Neural cell (in vitro differentiated cells): ENCODE measurements around the gene MAGI2. TPM values are rescaled to one million over a fixed set of nuclear protein-coding genes. Genes with fewer than 3 reads are reported as not detected.

ENCODE experiments used
- H2AFZ ChIP-seq: fragments of 200-600, 300-800 bp; sonication (generic), shearing (Covaris generic); 2 replicates; pipeline ENCODE4 v1.6.0; 2014; ENCODE audit warnings: low read depth, mild to moderate bottlenecking, antibody characterized with exemption, low read length, moderate library complexity
- H3F3A ChIP-seq: fragments of 200-600 bp; shearing (Covaris generic); 2 replicates; pipeline ENCODE4 v1.6.1; 2016; ENCODE audit warnings: mild to moderate bottlenecking, moderate library complexity, mixed read lengths, antibody characterized with exemption, low read length; ENCODE audit not compliant: insufficient read depth, poor library complexity, severe bottlenecking
- H3K27ac ChIP-seq: fragments of 200-600, 300-800 bp; sonication (generic), shearing (Covaris generic); 2 replicates; pipeline ENCODE4 v1.5.1; 2014; ENCODE audit warnings: mild to moderate bottlenecking, low read length, moderate library complexity
- H3K27me3 ChIP-seq: fragments of 300-800, 200-600 bp; sonication (generic), shearing (Covaris generic); 2 replicates; pipeline ENCODE4 v1.6.0; 2014; ENCODE audit warnings: mild to moderate bottlenecking, low read depth, low read length, moderate library complexity; ENCODE audit not compliant: insufficient read depth
- H3K36me3 ChIP-seq: fragments of 300-800, 200-600 bp; sonication (generic), shearing (Covaris generic); 2 replicates; pipeline ENCODE4 v1.5.1; 2014; ENCODE audit warnings: mild to moderate bottlenecking, antibody characterized with exemption, low read length, moderate library complexity; ENCODE audit not compliant: insufficient read depth
- H3K4me2 ChIP-seq: fragments of 300-800, 200-600 bp; sonication (generic), shearing (Covaris generic); 2 replicates; pipeline ENCODE4 v1.6.0; 2014; ENCODE audit warnings: mild to moderate bottlenecking, low read length
- H3K4me3 ChIP-seq: fragments of 300-800, 200-600 bp; sonication (generic), shearing (Covaris generic); 2 replicates; pipeline ENCODE4 v1.5.1; 2014; ENCODE audit warnings: mild to moderate bottlenecking, low read length, moderate library complexity
- H3K79me2 ChIP-seq: fragments of 200-600 bp; shearing (Covaris generic); replicated peaks from 2 replicates; pipeline ENCODE4 v1.6.0; 2014; ENCODE audit warnings: mild to moderate bottlenecking, low read length, moderate library complexity; ENCODE audit not compliant: insufficient read depth
- H3K9ac ChIP-seq: fragments of 300-800, 200-600 bp; sonication (generic), shearing (Covaris generic); 2 replicates; pipeline ENCODE4 v1.6.1; 2016; ENCODE audit warnings: mild to moderate bottlenecking, low read length, mixed read lengths
- H3K9me2 ChIP-seq: fragments of 200-600 bp; shearing (Covaris generic); 2 replicates; pipeline ENCODE4 v1.6.1; 2016; ENCODE audit warnings: mild to moderate bottlenecking, low read length, mixed read lengths; ENCODE audit not compliant: insufficient read depth
- H3K9me3 ChIP-seq: fragments of 200-600, 300-800 bp; sonication (generic), shearing (Covaris generic); 2 replicates; pipeline ENCODE4 v1.6.1; 2016; ENCODE audit warnings: mild to moderate bottlenecking, mixed run types, low read length, moderate library complexity, mixed read lengths
- H4K20me1 ChIP-seq: fragments of 200-600 bp; shearing (Covaris generic); 2 replicates; pipeline ENCODE4 v1.6.1; 2016; ENCODE audit warnings: mild to moderate bottlenecking, mixed run types; ENCODE audit not compliant: insufficient read depth
- CTCF ChIP-seq: fragments of 450-650 bp; IDR thresholded peaks from 2 replicates; pipeline ENCODE4 v1.5.1; 2014; ENCODE audit warnings: antibody characterized with exemption, mild to moderate bottlenecking, moderate library complexity; ENCODE audit not compliant: poor library complexity, severe bottlenecking
- EP300 ChIP-seq: fragments of 450-650 bp; conservative IDR thresholded peaks from 2 replicates; pipeline ENCODE4 v1.6.1; 2014; ENCODE audit warnings: antibody characterized with exemption, mild to moderate bottlenecking, moderate library complexity; ENCODE audit not compliant: poor library complexity, severe bottlenecking
- EZH2 ChIP-seq: fragments of 200-600, 300-800 bp; shearing (Covaris generic), sonication (generic); IDR thresholded peaks from 2 replicates; pipeline ENCODE4 v1.6.1; 2014; ENCODE audit warnings: antibody characterized with exemption, low read length, borderline replicate concordance, mild to moderate bottlenecking; ENCODE audit not compliant: insufficient read depth, poor library complexity, severe bottlenecking
- MXI1 ChIP-seq: fragments of 450-650 bp; conservative IDR thresholded peaks from 2 replicates; pipeline ENCODE4 v1.6.1; 2014; ENCODE audit warnings: antibody characterized with exemption, mild to moderate bottlenecking; ENCODE audit not compliant: poor library complexity, severe bottlenecking
- POLR2AphosphoS5 ChIP-seq: IDR thresholded peaks from 2 replicates; pipeline ENCODE4 v1.6.1; 2012
- RAD21 ChIP-seq: fragments of 450-650 bp; conservative IDR thresholded peaks from 2 replicates; pipeline ENCODE4 v1.6.1; 2014; ENCODE audit warnings: antibody characterized with exemption, mild to moderate bottlenecking, moderate library complexity
- REST ChIP-seq: IDR thresholded peaks from 2 replicates; pipeline ENCODE4 v1.6.1; 2012; ENCODE audit warnings: borderline replicate concordance
- SMC3 ChIP-seq: fragments of 450-650 bp; conservative IDR thresholded peaks from 2 replicates; pipeline ENCODE4 v1.6.1; 2014; ENCODE audit warnings: antibody characterized with exemption, mild to moderate bottlenecking, moderate library complexity; ENCODE audit not compliant: poor library complexity
- TAF1 ChIP-seq: IDR thresholded peaks from 2 replicates; pipeline ENCODE4 v1.6.1; 2012; ENCODE audit warnings: low read depth
- polyA plus RNA-seq: library from polyadenylated mRNA; depleted of rRNA; stranded (reverse); fragments of >200 nt; gene quantifications from 2 replicates; pipeline ENCODE4 v1.2.3, GENCODE V29; 2014

The MAGI2 gene
- polyA plus RNA-seq, 1 donor from 2014 or later = 19.3 TPM

- H3K4me2 ChIP-seq = no peak overlapping the region
Measured at GRCh38 chr7:78433421-78433820, 1020.0 kb downstream of the MAGI2 start.

GRCh38 chr7:78429878-78430277 is 1023.6 kb downstream of the MAGI2 start:
- H3F3A ChIP-seq = no peaks in the 10 kb centered on the region
- H3K27me3 ChIP-seq = no peaks in the 10 kb centered on the region
- H3K4me2 ChIP-seq = no peak overlapping the region
- H3K4me3 ChIP-seq = no peak overlapping the region
- no peaks in the 10 kb centered on the region for H4K20me1 ChIP-seq
- H3K27ac ChIP-seq = no peak overlapping the region
- TF ChIP-seq TAF1 = no peak
- no peaks in the 10 kb centered on the region for H3K9me2 ChIP-seq
- H3K9ac ChIP-seq = no peak overlapping the region
- no peak overlapping the region for H2AFZ ChIP-seq
- H3K9me3 ChIP-seq = no peaks in the 10 kb centered on the region
- no peaks in the 10 kb centered on the region for H3K79me2 ChIP-seq
- no peaks in the 10 kb centered on the region for H3K36me3 ChIP-seq

More at GRCh38 chr7:78433421-78433820, 1020.0 kb downstream of the MAGI2 start:
- Histone ChIP-seq H3K9me2 (no peaks in the 10 kb centered on the region), H3K79me2 (no peaks in the 10 kb centered on the region), H3K27me3 (no peaks in the 10 kb centered on the region), H3K4me3 (no peak overlapping the region), H3K27ac (no peak overlapping the region), H2AFZ (no peak overlapping the region), H3F3A (peaks cover under 1% of the 10 kb centered on the region), H3K9me3 (no peaks in the 10 kb centered on the region), H4K20me1 (no peaks in the 10 kb centered on the region), H3K9ac (no peak overlapping the region), H3K36me3 (no peaks in the 10 kb centered on the region)
- TF ChIP-seq TAF1 (no peak), RAD21 (no peak), MXI1 (no peak), CTCF (no peak), EP300 (no peak), POLR2AphosphoS5 (no peak), SMC3 (no peak), EZH2 (no peak), REST (no peak)

GRCh38 chr7:78427209-78427608 is 1026.3 kb downstream of the MAGI2 start:
- Histone ChIP-seq H3K4me2 (no peak overlapping the region), H3K9ac (no peak overlapping the region), H3K27me3 (no peaks in the 10 kb centered on the region), H3K4me3 (no peak overlapping the region), H3F3A (no peaks in the 10 kb centered on the region), H3K79me2 (no peaks in the 10 kb centered on the region), H3K9me2 (no peaks in the 10 kb centered on the region), H4K20me1 (no peaks in the 10 kb centered on the region), H3K36me3 (no peaks in the 10 kb centered on the region), H2AFZ (no peak overlapping the region), H3K27ac (no peak overlapping the region), H3K9me3 (no peaks in the 10 kb centered on the region)
- TF ChIP-seq TAF1 = no peak
